ENCODE measurements around the gene COL4A2. TPM values are rescaled to one million over a fixed set of nuclear protein-coding genes. Genes with fewer than 3 reads are reported as not detected.

Gene COL4A2
- total RNA-seq, 1 donor from 2014 or later, result 120 TPM

GRCh38 chr13:110471833-110472162, 164.7 kb downstream of the COL4A2 start:
- Mint-ChIP-seq H3K27ac (no peak overlapping the region), H3K4me1 (ENCODE audit: low read depth) (no peaks in the 10 kb centered on the region), H3K36me3 (ENCODE audit: insufficient read depth) (peaks cover 17% of the 10 kb centered on the region), H3K9me3 (ENCODE audit: low read depth) (no peaks in the 10 kb centered on the region), H3K4me3 (ENCODE audit: low read depth) (no peak overlapping the region), H3K27me3 (no peaks in the 10 kb centered on the region)
- no peak for DNase-seq (ENCODE audit: low spot score, unreplicated experiment)
- TF ChIP-seq CTCF (IDR thresholded peaks at IDR 0.05; ENCODE audit: unreplicated experiment), result no peak

- Mint-ChIP-seq H3K27me3 (no peaks in the 10 kb centered on the region), H3K36me3 (ENCODE audit: insufficient read depth) (peaks cover 17% of the 10 kb centered on the region), H3K4me3 (ENCODE audit: low read depth) (no peak overlapping the region), H3K9me3 (ENCODE audit: low read depth) (no peaks in the 10 kb centered on the region), H3K27ac (no peak overlapping the region), H3K4me1 (ENCODE audit: low read depth) (no peaks in the 10 kb centered on the region)
- TF ChIP-seq CTCF (IDR thresholded peaks at IDR 0.05; ENCODE audit: unreplicated experiment), result no peak
- DNase-seq (ENCODE audit: low spot score, unreplicated experiment), result no peak
Observed at GRCh38 chr13:110472904-110473563, 165.9 kb downstream of the COL4A2 start.

GRCh38 chr13:110474713-110475112, 167.6 kb downstream of the COL4A2 start:
- no peak for DNase-seq (ENCODE audit: low spot score, unreplicated experiment)
- TF ChIP-seq CTCF (IDR thresholded peaks at IDR 0.05; ENCODE audit: unreplicated experiment), result no peak
- Mint-ChIP-seq H3K36me3 (ENCODE audit: insufficient read depth) (peaks cover 19% of the 10 kb centered on the region), H3K4me3 (ENCODE audit: low read depth) (no peak overlapping the region), H3K27me3 (no peaks in the 10 kb centered on the region), H3K9me3 (ENCODE audit: low read depth) (no peaks in the 10 kb centered on the region), H3K27ac (no peak overlapping the region), H3K4me1 (ENCODE audit: low read depth) (no peaks in the 10 kb centered on the region)

- no peak for DNase-seq (ENCODE audit: low spot score, unreplicated experiment)
- H3K9me3 Mint-ChIP-seq (ENCODE audit: low read depth), result no peaks in the 10 kb centered on the region
- H3K4me1 Mint-ChIP-seq (ENCODE audit: low read depth), result no peaks in the 10 kb centered on the region
- no peak overlapping the region for H3K27ac Mint-ChIP-seq
- no peaks in the 10 kb centered on the region for H3K27me3 Mint-ChIP-seq
- TF ChIP-seq CTCF (IDR thresholded peaks at IDR 0.05; ENCODE audit: unreplicated experiment), result no peak
- H3K4me3 Mint-ChIP-seq (ENCODE audit: low read depth), result no peak overlapping the region
- H3K36me3 Mint-ChIP-seq (ENCODE audit: insufficient read depth), result peaks cover 19% of the 10 kb centered on the region
Observed at GRCh38 chr13:110475117-110475516, 168.0 kb downstream of the COL4A2 start.

- Mint-ChIP-seq H3K4me3 (ENCODE audit: low read depth) (no peak overlapping the region), H3K36me3 (ENCODE audit: insufficient read depth) (peaks cover 19% of the 10 kb centered on the region), H3K9me3 (ENCODE audit: low read depth) (no peaks in the 10 kb centered on the region), H3K27ac (no peak overlapping the region), H3K27me3 (no peaks in the 10 kb centered on the region), H3K4me1 (ENCODE audit: low read depth) (no peaks in the 10 kb centered on the region)
- DNase-seq (ENCODE audit: low spot score, unreplicated experiment), result no peak
- no peak for TF ChIP-seq CTCF (IDR thresholded peaks at IDR 0.05; ENCODE audit: unreplicated experiment)
Observed at GRCh38 chr13:110475550-110476219, 168.6 kb downstream of the COL4A2 start.
